ENCODE measurements around the gene DGKI.

The DGKI gene

GRCh38 chr7:137691566-137691965, 155.2 kb downstream of the DGKI start:
- Histone ChIP-seq H3K9me3 (ENCODE audit: insufficient read depth, low read length) (no peaks in the 10 kb centered on the region), H3K36me3 (ENCODE audit: insufficient read depth, insufficient read length, low read length) (no peaks in the 10 kb centered on the region), H3K4me3 (ENCODE audit: insufficient read length, low read depth) (no peak overlapping the region), H3K4me1 (ENCODE audit: insufficient read depth, insufficient read length) (no peaks in the 10 kb centered on the region), H3K9ac (ENCODE audit: insufficient read length, low read depth) (no peak overlapping the region), H3K27me3 (ENCODE audit: insufficient read depth, insufficient read length) (no peaks in the 10 kb centered on the region)
- TF ChIP-seq ZNF274 (IDR thresholded peaks at IDR 0.05; ENCODE audit: low read depth, low read length) (no peak), SUZ12 (IDR thresholded peaks at IDR 0.05; ENCODE audit: extremely low read depth, insufficient read depth, insufficient read length) (no peak), YY1 (IDR thresholded peaks at IDR 0.05; ENCODE audit: insufficient read depth, insufficient read length) (no peak)
- no peak for DNase-seq (ENCODE audit: low read depth, low spot score)

GRCh38 chr7:137690635-137691034, 156.1 kb downstream of the DGKI start:
- DNase-seq (ENCODE audit: low read depth, low spot score): no peak
- no peak overlapping the region for H3K4me3 ChIP-seq (ENCODE audit: insufficient read length, low read depth)
- TF ChIP-seq YY1 (IDR thresholded peaks at IDR 0.05; ENCODE audit: insufficient read depth, insufficient read length) (no peak), SUZ12 (IDR thresholded peaks at IDR 0.05; ENCODE audit: extremely low read depth, insufficient read depth, insufficient read length) (no peak), ZNF274 (IDR thresholded peaks at IDR 0.05; ENCODE audit: low read depth, low read length) (no peak)
- H3K9ac ChIP-seq (ENCODE audit: insufficient read length, low read depth): no peak overlapping the region
- H3K9me3 ChIP-seq (ENCODE audit: insufficient read depth, low read length): no peaks in the 10 kb centered on the region
- H3K4me1 ChIP-seq (ENCODE audit: insufficient read depth, insufficient read length): no peaks in the 10 kb centered on the region
- H3K36me3 ChIP-seq (ENCODE audit: insufficient read depth, insufficient read length, low read length): no peaks in the 10 kb centered on the region
- no peaks in the 10 kb centered on the region for H3K27me3 ChIP-seq (ENCODE audit: insufficient read depth, insufficient read length)

DNA sequence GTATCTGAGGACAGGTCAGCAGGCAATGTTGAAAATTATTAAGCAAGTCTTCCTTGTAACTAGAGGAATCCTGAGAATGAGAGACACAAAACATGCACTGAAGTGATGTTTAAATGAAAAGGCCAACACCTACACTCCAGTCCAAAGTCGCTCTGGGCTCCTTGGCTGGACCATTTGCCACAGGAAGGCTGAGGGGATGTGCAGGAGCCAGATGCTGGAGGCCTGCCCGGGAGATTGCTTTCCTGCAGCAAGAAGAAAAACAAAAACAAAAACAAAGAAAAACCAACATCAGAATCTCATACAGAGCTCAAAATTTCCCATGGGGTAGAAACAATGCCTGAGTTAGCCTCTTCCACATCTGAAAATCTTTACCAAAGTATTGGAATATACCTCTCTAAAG, 157.0 kb downstream of the DGKI start:
- no peaks in the 10 kb centered on the region for H3K36me3 ChIP-seq (ENCODE audit: insufficient read depth, insufficient read length, low read length)
- no peaks in the 10 kb centered on the region for H3K9me3 ChIP-seq (ENCODE audit: insufficient read depth, low read length)
- DNase-seq (ENCODE audit: low read depth, low spot score): no peak
- no peaks in the 10 kb centered on the region for H3K27me3 ChIP-seq (ENCODE audit: insufficient read depth, insufficient read length)
- TF ChIP-seq SUZ12 (IDR thresholded peaks at IDR 0.05; ENCODE audit: extremely low read depth, insufficient read depth, insufficient read length): no peak
- no peak for TF ChIP-seq YY1 (IDR thresholded peaks at IDR 0.05; ENCODE audit: insufficient read depth, insufficient read length)
- no peak for TF ChIP-seq ZNF274 (IDR thresholded peaks at IDR 0.05; ENCODE audit: low read depth, low read length)
- no peak overlapping the region for H3K4me3 ChIP-seq (ENCODE audit: insufficient read length, low read depth)
- no peak overlapping the region for H3K9ac ChIP-seq (ENCODE audit: insufficient read length, low read depth)
- H3K4me1 ChIP-seq (ENCODE audit: insufficient read depth, insufficient read length): no peaks in the 10 kb centered on the region

- no peak overlapping the region for H3K4me3 ChIP-seq (ENCODE audit: insufficient read length, low read depth)
- H3K9ac ChIP-seq (ENCODE audit: insufficient read length, low read depth): no peak overlapping the region
- no peak for DNase-seq (ENCODE audit: low read depth, low spot score)
- no peaks in the 10 kb centered on the region for H3K36me3 ChIP-seq (ENCODE audit: insufficient read depth, insufficient read length, low read length)
- H3K9me3 ChIP-seq (ENCODE audit: insufficient read depth, low read length): no peaks in the 10 kb centered on the region
- no peaks in the 10 kb centered on the region for H3K27me3 ChIP-seq (ENCODE audit: insufficient read depth, insufficient read length)
- H3K4me1 ChIP-seq (ENCODE audit: insufficient read depth, insufficient read length): no peaks in the 10 kb centered on the region
- TF ChIP-seq YY1 (IDR thresholded peaks at IDR 0.05; ENCODE audit: insufficient read depth, insufficient read length) (no peak), SUZ12 (IDR thresholded peaks at IDR 0.05; ENCODE audit: extremely low read depth, insufficient read depth, insufficient read length) (no peak)
These were observed 159.1 kb downstream of the DGKI start for GRCh38 chr7:137687556-137688265.

- Histone ChIP-seq H3K4me3 (ENCODE audit: insufficient read length, low read depth) (no peak overlapping the region), H3K27me3 (ENCODE audit: insufficient read depth, insufficient read length) (no peaks in the 10 kb centered on the region), H3K9me3 (ENCODE audit: insufficient read depth, low read length) (no peaks in the 10 kb centered on the region), H3K36me3 (ENCODE audit: insufficient read depth, insufficient read length, low read length) (no peaks in the 10 kb centered on the region), H3K4me1 (ENCODE audit: insufficient read depth, insufficient read length) (no peaks in the 10 kb centered on the region), H3K9ac (ENCODE audit: insufficient read length, low read depth) (no peak overlapping the region)
- no peak for DNase-seq (ENCODE audit: low read depth, low spot score)
- TF ChIP-seq YY1 (IDR thresholded peaks at IDR 0.05; ENCODE audit: insufficient read depth, insufficient read length) (no peak), SUZ12 (IDR thresholded peaks at IDR 0.05; ENCODE audit: extremely low read depth, insufficient read depth, insufficient read length) (no peak), ZNF274 (IDR thresholded peaks at IDR 0.05; ENCODE audit: low read depth, low read length) (no peak)
These were observed 161.2 kb downstream of the DGKI start for GRCh38 chr7:137685433-137686164.

GRCh38 chr7:137684776-137685175, 162.0 kb downstream of the DGKI start:
- no peak for DNase-seq (ENCODE audit: low read depth, low spot score)
- H3K9me3 ChIP-seq (ENCODE audit: insufficient read depth, low read length): no peaks in the 10 kb centered on the region
- H3K4me1 ChIP-seq (ENCODE audit: insufficient read depth, insufficient read length): no peaks in the 10 kb centered on the region
- no peak for TF ChIP-seq YY1 (IDR thresholded peaks at IDR 0.05; ENCODE audit: insufficient read depth, insufficient read length)
- no peak for TF ChIP-seq ZNF274 (IDR thresholded peaks at IDR 0.05; ENCODE audit: low read depth, low read length)
- TF ChIP-seq SUZ12 (IDR thresholded peaks at IDR 0.05; ENCODE audit: extremely low read depth, insufficient read depth, insufficient read length): no peak
- H3K36me3 ChIP-seq (ENCODE audit: insufficient read depth, insufficient read length, low read length): no peaks in the 10 kb centered on the region
- no peak overlapping the region for H3K9ac ChIP-seq (ENCODE audit: insufficient read length, low read depth)
- no peaks in the 10 kb centered on the region for H3K27me3 ChIP-seq (ENCODE audit: insufficient read depth, insufficient read length)
- no peak overlapping the region for H3K4me3 ChIP-seq (ENCODE audit: insufficient read length, low read depth)

GRCh38 chr7:137684316-137684715, 162.5 kb downstream of the DGKI start:
- no peak for DNase-seq (ENCODE audit: low read depth, low spot score)
- no peaks in the 10 kb centered on the region for H3K4me1 ChIP-seq (ENCODE audit: insufficient read depth, insufficient read length)
- no peaks in the 10 kb centered on the region for H3K27me3 ChIP-seq (ENCODE audit: insufficient read depth, insufficient read length)
- no peaks in the 10 kb centered on the region for H3K36me3 ChIP-seq (ENCODE audit: insufficient read depth, insufficient read length, low read length)
- H3K9me3 ChIP-seq (ENCODE audit: insufficient read depth, low read length): no peaks in the 10 kb centered on the region
- H3K4me3 ChIP-seq (ENCODE audit: insufficient read length, low read depth): no peak overlapping the region
- no peak overlapping the region for H3K9ac ChIP-seq (ENCODE audit: insufficient read length, low read depth)
- no peak for TF ChIP-seq SUZ12 (IDR thresholded peaks at IDR 0.05; ENCODE audit: extremely low read depth, insufficient read depth, insufficient read length)
- TF ChIP-seq YY1 (IDR thresholded peaks at IDR 0.05; ENCODE audit: insufficient read depth, insufficient read length): no peak
- TF ChIP-seq ZNF274 (IDR thresholded peaks at IDR 0.05; ENCODE audit: low read depth, low read length): no peak

Data from NT2/D1 (cell line).